Liver (tissue), 9 donors: ENCODE data around the gene ATF2. TPM values are rescaled to one million over a fixed set of nuclear protein-coding genes. Genes with fewer than 3 reads are reported as not detected.

ENCODE experiments used
- DNase-seq: peaks from one replicate; pipeline ENCODE4 v3.0.0-alpha.2; 2017; ENCODE audit warnings: low spot score
- H3K27ac ChIP-seq, 2 donors: one replicate each; pipeline ENCODE4 v1.7.0; 2013; ENCODE audit warnings: inconsistent platforms in 2 of 2, low read length in 2 of 2, control low read depth in 1 of 2, low read depth in 1 of 2, mild to moderate bottlenecking in 1 of 2
- H3K27me3 ChIP-seq, 4 donors: one replicate each; pipeline versions ENCODE4 v1.6.1 to v1.7.0; 2013; ENCODE audit warnings: low read length in 3 of 4, inconsistent platforms in 1 of 4, mild to moderate bottlenecking in 1 of 4, moderate library complexity in 1 of 4; ENCODE audit not compliant: control insufficient read depth in 4 of 4, insufficient read depth in 4 of 4
- H3K36me3 ChIP-seq, 4 donors: one replicate each; pipeline versions ENCODE4 v1.6.1 to v1.7.0; 2013; ENCODE audit warnings: low read length in 3 of 4, mild to moderate bottlenecking in 3 of 4, low read depth in 1 of 4, moderate library complexity in 1 of 4; ENCODE audit not compliant: control insufficient read depth in 4 of 4, insufficient read depth in 3 of 4
- H3K4me1 ChIP-seq, 4 donors: one replicate each; pipeline versions ENCODE4 v1.6.1 to v1.7.0; 2013; ENCODE audit warnings: low read length in 3 of 4, mild to moderate bottlenecking in 3 of 4, moderate library complexity in 1 of 4; ENCODE audit not compliant: control insufficient read depth in 4 of 4, insufficient read depth in 4 of 4
- H3K4me3 ChIP-seq, 3 donors: one replicate each; pipeline versions ENCODE4 v1.6.1 to v1.7.0; 2013; ENCODE audit warnings: low read length in 3 of 3, control low read depth in 1 of 3, low read depth in 1 of 3, mild to moderate bottlenecking in 1 of 3
- H3K9ac ChIP-seq, 2 donors: one replicate each; pipeline ENCODE4 v1.7.0; 2013; ENCODE audit warnings: low read length in 2 of 2, mild to moderate bottlenecking in 2 of 2, moderate library complexity in 2 of 2, control low read depth in 1 of 2, low read depth in 1 of 2
- H3K9me3 ChIP-seq, 4 donors: one replicate each; pipeline versions ENCODE4 v1.6.1 to v1.7.0; 2013; ENCODE audit warnings: low read length in 3 of 4; ENCODE audit not compliant: control insufficient read depth in 4 of 4
- CTCF ChIP-seq: fragments of 150-350 bp; IDR thresholded peaks from 2 replicates; pipeline ENCODE4 v1.5.1; 2017; ENCODE audit warnings: improper control_type of control experiment, low read depth, low read length; ENCODE audit not compliant: missing input control
- EGR1 ChIP-seq, 2 donors: IDR thresholded peaks; 2 replicates each; pipeline ENCODE4 v1.6.1; 2016 to 2018; ENCODE audit warnings: antibody characterized with exemption in 2 of 2, low read depth in 2 of 2
- HNF4G ChIP-seq: IDR thresholded peaks from 2 replicates; pipeline ENCODE4 v1.6.1; 2016; ENCODE audit warnings: antibody characterized with exemption
- JUND ChIP-seq, 2 donors: IDR thresholded peaks; 2 replicates each; pipeline ENCODE4 v1.6.1; 2016; ENCODE audit warnings: antibody characterized with exemption in 2 of 2
- NR2F2 ChIP-seq: IDR thresholded peaks from 2 replicates; pipeline ENCODE4 v1.6.1; 2016; ENCODE audit warnings: antibody characterized with exemption
- REST ChIP-seq: IDR thresholded peaks from 2 replicates; pipeline ENCODE4 v1.6.1; 2016; ENCODE audit warnings: antibody characterized with exemption, mild to moderate bottlenecking
- SP1 ChIP-seq: IDR thresholded peaks from 2 replicates; pipeline ENCODE4 v1.6.1; 2018; ENCODE audit warnings: antibody characterized with exemption, mild to moderate bottlenecking
- YY1 ChIP-seq: IDR thresholded peaks from 2 replicates; pipeline ENCODE4 v1.6.1; 2016; ENCODE audit warnings: antibody characterized with exemption, mild to moderate bottlenecking
- ZBTB33 ChIP-seq: IDR thresholded peaks from 2 replicates; pipeline ENCODE4 v1.6.1; 2016; ENCODE audit warnings: antibody characterized with exemption
- WGBS: extraction: QIAGEN DNeasy Blood & Tissue Kit; methylation state at CpG from one replicate; pipeline ENCODE4 v1.1.7; 2013; 5-methylcytosine and 5-hydroxymethylcytosine counted together
- polyA plus RNA-seq, 2 donors: library from polyadenylated mRNA; stranded (reverse) in 1 of 2; unstranded in 1 of 2; fragments of 200-250 nt in 1 of 2; fragments of >200 nt in 1 of 2; fragmentation: Nextera tagmentation in 1 of 2; extraction: Ambion mirVana in 1 of 2; gene quantifications; one replicate each; pipeline versions ENCODE4 v1.2.1 to v1.2.3, GENCODE V29; 2013 to 2015
- total RNA-seq, 2 donors: library from RNA; depleted of rRNA; stranded (reverse); fragments of >200 nt; gene quantifications; one replicate each; pipeline ENCODE4 v1.2.3, GENCODE V29; 2014
- donor health status: healthy.
- donor health status: healthy.
- donor health status: healthy.
- donor health status: healthy.
- donor health status: healthy.

ATF2 gene
- total and polyA plus RNA-seq, 4 donors = 10.4 to 34.0 (median 17.2) TPM

DNA sequence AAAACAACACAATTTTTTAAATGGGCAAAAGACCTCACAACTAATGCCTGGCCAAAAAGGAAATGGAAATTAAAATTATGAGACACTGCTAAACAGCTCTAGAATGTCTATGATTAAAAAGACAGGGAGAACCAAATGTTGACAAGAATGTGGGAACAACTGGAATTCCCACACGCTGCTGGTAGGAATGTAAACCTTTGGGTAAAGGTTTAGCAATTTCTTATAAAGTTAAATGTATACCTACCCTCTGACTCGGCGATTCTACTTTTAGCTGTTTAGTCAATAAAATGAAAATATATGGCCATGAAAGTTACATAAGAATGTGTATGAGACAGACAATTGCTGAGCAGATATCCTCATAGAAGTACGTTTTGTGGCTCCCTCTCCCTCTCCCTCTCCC lies 60.9 kb downstream of the ATF2 start (continued):
- TF ChIP-seq CTCF (no peak), YY1 (no peak), HNF4G (no peak), ZBTB33 (no peak), JUND (IDR thresholded peaks at IDR 0.05) (no peak)

- no peaks in the 10 kb centered on the region for H3K9me3 ChIP-seq
- no peak overlapping the region for H3K9ac ChIP-seq
- no peak overlapping the region for H3K27ac ChIP-seq
- no peak for DNase-seq
- H3K4me3 ChIP-seq = no peak overlapping the region
- 94% methylated on average over 1 of the region's 1 CpG for WGBS
- no peaks in the 10 kb centered on the region for H3K4me1 ChIP-seq
- TF ChIP-seq ZBTB33 (no peak), HNF4G (no peak), NR2F2 (no peak), SP1 (no peak), EGR1 (IDR thresholded peaks at IDR 0.05; ENCODE audit: low read depth in 2 of 2) (no peak), REST (no peak), YY1 (no peak), CTCF (no peak)
- peaks cover 0 to 15% (median 2%) of the 10 kb centered on the region in 4 donors for H3K36me3 ChIP-seq
- no peaks in the 10 kb centered on the region for H3K27me3 ChIP-seq
Measured at GRCh38 chr2:175103191-175103590, 64.8 kb downstream of the ATF2 start.
